Effector memory CD8-positive, alpha-beta T cell (primary cell): ENCODE measurements around the gene CCDC73.

ENCODE experiments used
- ATAC-seq: fragments of 150-1000 bp; cut with Tn5 transposase; replicated peaks from 2 replicates; pipeline ENCODE4 v1.10.0; 2021; ENCODE audit warnings: mild to moderate bottlenecking, moderate library complexity
- DNase-seq, 3 experiments: peaks; one replicate each; pipeline ENCODE4 v3.0.0; 2021
- H3K27ac Mint-ChIP-seq, 2 donors: one replicate each; pipeline ENCODE4 v1.8.0; 2022; ENCODE audit warnings: mild to moderate bottlenecking in 2 of 2, mixed read lengths in 2 of 2, moderate library complexity in 2 of 2
- H3K27me3 Mint-ChIP-seq, 2 donors: one replicate each; pipeline ENCODE4 v1.8.0; 2022; ENCODE audit warnings: mixed read lengths in 2 of 2
- H3K36me3 Mint-ChIP-seq: one replicate; pipeline ENCODE4 v1.8.0; 2022; ENCODE audit warnings: mild to moderate bottlenecking, moderate library complexity, mixed read lengths; ENCODE audit not compliant: insufficient read depth
- H3K4me1 Mint-ChIP-seq, 2 donors: one replicate each; pipeline ENCODE4 v1.8.0; 2022; ENCODE audit warnings: low read depth in 2 of 2, mixed read lengths in 2 of 2
- H3K4me3 Mint-ChIP-seq, 2 donors: one replicate each; pipeline ENCODE4 v1.8.0; 2022; ENCODE audit warnings: mild to moderate bottlenecking in 2 of 2, mixed read lengths in 2 of 2, moderate library complexity in 2 of 2
- H3K9me3 Mint-ChIP-seq, 2 donors: one replicate each; pipeline ENCODE4 v1.8.0; 2022; ENCODE audit warnings: mixed read lengths in 2 of 2

CCDC73 gene

DNA sequence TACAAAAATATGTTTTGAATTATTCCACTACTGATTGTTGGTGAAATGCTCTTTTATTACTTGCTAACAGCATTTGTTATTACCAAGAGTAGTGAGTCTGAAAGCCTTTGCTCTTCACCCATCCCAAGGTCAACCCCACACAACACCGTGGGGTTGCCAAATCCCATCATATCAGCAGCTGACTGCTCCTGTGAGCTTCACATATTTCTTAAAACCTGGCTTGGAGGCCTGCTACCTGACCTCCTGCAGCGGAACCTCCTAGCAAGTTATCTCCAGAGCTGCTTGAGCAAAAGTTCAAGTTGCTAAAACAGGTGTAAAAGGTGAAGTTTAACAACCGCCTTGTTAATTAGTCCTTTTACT is 230.9 kb downstream of the CCDC73 start:
- H3K36me3 Mint-ChIP-seq: no peaks in the 10 kb centered on the region
- H3K27ac Mint-ChIP-seq: no peak overlapping the region
- H3K4me3 Mint-ChIP-seq: no peak overlapping the region
- peaks cover 2 to 12% of the 10 kb centered on the region in 2 donors for H3K4me1 Mint-ChIP-seq
- no peaks in the 10 kb centered on the region for H3K9me3 Mint-ChIP-seq
- no peak for DNase-seq
- no peaks in the 10 kb centered on the region for H3K27me3 Mint-ChIP-seq
- ATAC-seq: no peak

DNA sequence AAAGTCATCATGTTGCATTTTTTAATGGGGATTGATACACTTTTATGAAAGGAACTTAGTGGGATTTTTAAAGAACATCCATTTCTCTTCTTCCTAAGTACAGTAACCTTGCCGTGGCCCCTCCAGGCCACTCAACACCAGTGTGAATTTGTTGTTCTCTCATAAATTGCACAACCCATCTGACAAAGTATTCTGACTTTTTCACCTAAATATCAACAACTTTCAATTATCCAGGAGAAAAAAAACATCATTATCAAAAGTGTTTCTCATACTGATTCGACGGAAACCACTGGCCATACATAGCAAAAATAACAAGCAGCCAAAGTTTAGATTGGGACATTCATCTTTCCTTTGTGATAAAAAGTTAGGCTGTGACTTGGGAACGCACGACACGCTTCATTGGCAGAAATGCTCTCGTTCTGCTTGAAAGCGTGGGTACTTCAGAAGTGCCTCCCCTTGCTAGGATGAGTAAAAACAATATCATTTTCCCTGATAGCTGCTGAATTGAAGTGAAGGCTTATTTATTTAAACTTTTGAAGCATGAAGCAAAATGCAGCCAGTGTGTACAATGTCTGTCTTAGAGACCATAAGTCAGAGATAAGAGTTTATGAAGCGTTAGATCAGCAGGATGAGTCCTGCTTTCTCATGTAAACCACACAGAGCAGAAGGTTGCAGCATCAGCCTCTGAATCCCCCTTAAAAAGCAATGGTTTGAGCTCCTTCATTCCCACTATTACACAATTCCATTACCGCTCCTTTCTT is 231.4 kb downstream of the CCDC73 start:
- Mint-ChIP-seq H3K36me3 (no peaks in the 10 kb centered on the region), H3K4me3 (no peak overlapping the region), H3K4me1 (peaks cover 2 to 12% of the 10 kb centered on the region in 2 donors), H3K9me3 (no peaks in the 10 kb centered on the region), H3K27ac (no peak overlapping the region), H3K27me3 (no peaks in the 10 kb centered on the region)
- DNase-seq: no peak
- no peak for ATAC-seq

DNA sequence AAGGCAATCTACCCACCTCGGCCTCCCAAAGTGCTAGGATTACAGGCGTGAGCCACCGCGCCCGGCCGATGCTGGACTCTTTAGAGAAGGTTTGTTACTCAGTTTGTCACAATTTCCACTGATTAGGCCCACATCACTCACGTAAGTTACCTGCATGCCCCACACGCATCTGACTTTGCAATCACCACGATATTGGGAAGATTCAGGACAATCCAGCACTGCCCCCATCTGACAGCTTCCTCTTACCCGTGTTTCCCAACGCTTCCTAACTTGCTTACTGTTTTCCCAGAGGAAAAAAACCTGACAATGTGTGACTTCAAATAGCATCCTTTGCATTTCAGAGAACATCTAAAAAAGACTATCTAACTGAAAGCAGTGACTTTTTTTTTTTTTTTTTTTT is 232.6 kb downstream of the CCDC73 start:
- no peak overlapping the region for H3K4me3 Mint-ChIP-seq
- no peaks in the 10 kb centered on the region for H3K27me3 Mint-ChIP-seq
- no peak overlapping the region for H3K27ac Mint-ChIP-seq
- ATAC-seq (no peak), DNase-seq (no peak)
- no peaks in the 10 kb centered on the region for H3K9me3 Mint-ChIP-seq
- H3K4me1 Mint-ChIP-seq: peaks cover 2 to 9% of the 10 kb centered on the region in 2 donors
- no peaks in the 10 kb centered on the region for H3K36me3 Mint-ChIP-seq

DNA sequence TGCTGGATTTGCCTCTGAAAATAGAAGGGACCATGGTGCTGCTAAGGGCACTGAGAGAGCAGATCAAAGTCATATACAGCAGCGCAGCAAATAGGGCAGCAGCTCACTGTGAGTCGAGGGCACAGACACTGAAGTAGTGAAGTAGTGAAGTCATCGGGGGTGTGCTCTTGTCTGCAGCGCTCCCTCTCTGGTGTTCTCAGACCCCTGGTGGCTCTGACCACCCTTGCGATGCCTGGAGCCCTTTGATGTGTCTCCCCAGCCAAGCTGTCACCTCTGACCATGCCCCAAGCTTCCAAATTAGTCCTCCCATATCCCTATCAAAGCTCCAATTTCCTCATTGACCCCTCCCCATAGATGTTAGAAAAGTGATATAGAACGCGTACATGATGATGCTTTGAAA is 238.6 kb downstream of the CCDC73 start:
- no peak for ATAC-seq
- peaks cover 20 to 28% of the 10 kb centered on the region in 2 donors for H3K27me3 Mint-ChIP-seq
- H3K4me1 Mint-ChIP-seq: no peaks in the 10 kb centered on the region
- no peaks in the 10 kb centered on the region for H3K36me3 Mint-ChIP-seq
- DNase-seq: no peak
- no peaks in the 10 kb centered on the region for H3K9me3 Mint-ChIP-seq
- no peak overlapping the region for H3K27ac Mint-ChIP-seq
- no peak overlapping the region for H3K4me3 Mint-ChIP-seq

DNA sequence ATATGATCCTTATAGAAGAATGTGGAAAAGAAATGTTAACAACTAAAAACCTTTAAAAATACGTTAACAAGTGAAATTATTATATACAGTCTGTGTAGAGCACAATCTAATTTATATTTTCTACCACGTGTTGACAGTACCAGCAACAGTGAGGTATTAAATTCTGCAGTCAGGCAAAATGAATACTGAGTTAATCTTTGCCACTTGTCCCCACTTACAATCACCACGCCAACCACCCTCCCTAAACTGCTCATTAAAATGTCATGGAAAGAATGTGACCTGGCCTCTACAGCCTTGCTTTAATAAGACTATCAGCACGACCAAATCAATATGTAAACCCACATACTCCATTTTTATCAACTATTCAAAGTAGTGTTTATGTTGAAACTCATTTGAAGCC is 239.4 kb downstream of the CCDC73 start:
- Mint-ChIP-seq H3K9me3 (no peaks in the 10 kb centered on the region), H3K27me3 (peaks cover 20 to 34% of the 10 kb centered on the region in 2 donors), H3K4me1 (no peaks in the 10 kb centered on the region), H3K36me3 (no peaks in the 10 kb centered on the region), H3K4me3 (no peak overlapping the region), H3K27ac (no peak overlapping the region)
- DNase-seq (no peak), ATAC-seq (no peak)
